HCT116 (cell line): ENCODE measurements around the gene BIK. TPM values are rescaled to one million over a fixed set of nuclear protein-coding genes. Genes with fewer than 3 reads are reported as not detected.
A peak's percentile ranks its signal among the peaks of the same experiment; 100 is the strongest.

Source experiments
- ATAC-seq: fragments of 200-7000 bp; cut with Tn5 transposase; 2 replicates; pipeline ENCODE4 v1.9.1; 2020; ENCODE audit warnings: mild to moderate bottlenecking, moderate library complexity
- BruUV-seq: library from RNA; stranded (reverse); fragments of 400-500 nt; replicated peaks from 2 replicates; lab custom pipeline; 2021; lab: Mats Ljungman, UMichigan
- CTCF ChIA-PET: fragments of 300-600 bp; sonication (Branson Sonifier 250); formaldehyde crosslinking; loops from one replicate; lab custom pipeline; 2021; ENCODE audit warnings: antibody characterized with exemption; lab: Charles Lee
- POLR2A ChIA-PET: fragments of 300-600, 350-600 bp; sonication (Branson Sonifier 250); formaldehyde crosslinking; loops from one replicate; lab custom pipeline; 2021; ENCODE audit warnings: antibody characterized with exemption; lab: Charles Lee
- RAD21 ChIA-PET, 2 experiments: fragments of 300-600 bp; sonication (Branson Sonifier 250); formaldehyde crosslinking; loops; one replicate each; lab custom pipeline; 2023; ENCODE audit warnings: low total read pairs in 2 of 2; ENCODE audit not compliant: uncharacterized antibody in 2 of 2, unreplicated experiment in 2 of 2, low non-redundant PET in 1 of 2; lab: Charles Lee
- DNase-seq: peaks from one replicate; pipeline ENCODE4 v3.0.0-alpha.2; 2010; ENCODE audit warnings: low read depth, low spot score
- H2AFZ ChIP-seq: fragments of 200-600 bp; shearing (Covaris generic), sonication (generic); 2 replicates; pipeline ENCODE4 v1.6.1; 2017; ENCODE audit warnings: low read depth, mixed run types, mixed read lengths, antibody characterized with exemption, low read length; ENCODE audit not compliant: poor library complexity, severe bottlenecking
- H3K27ac ChIP-seq: 2 replicates; pipeline ENCODE4 v1.5.1; 2012; ENCODE audit warnings: low read depth, low read length
- H3K27me3 ChIP-seq: fragments of 200-600 bp; sonication (generic); 2 replicates; pipeline ENCODE4 v1.6.1; 2016; ENCODE audit warnings: mixed run types, low read length, mixed read lengths; ENCODE audit not compliant: insufficient read depth
- H3K36me3 ChIP-seq, 2 experiments: fragments of 200-500 bp in 1 of 2; fragments of 200-600 bp in 1 of 2; sonication (Bioruptor generic) in 1 of 2; sonication (generic) in 1 of 2; 2 replicates each; pipeline versions ENCODE4 v1.5.1 to v1.6.1; 2014 to 2016; ENCODE audit warnings: low read length in 2 of 2, inconsistent platforms in 1 of 2, mixed read lengths in 1 of 2, mixed run types in 1 of 2; ENCODE audit not compliant: insufficient read depth in 2 of 2, control insufficient read depth in 1 of 2
- H3K4me1 ChIP-seq, 2 experiments: fragments of 200-600 bp in 1 of 2; sonication (generic) in 1 of 2; 2 replicates each; pipeline versions ENCODE4 v1.5.1 to v1.6.1; 2012 to 2017; ENCODE audit warnings: low read length in 2 of 2, inconsistent platforms in 1 of 2, mild to moderate bottlenecking in 1 of 2, mixed read lengths in 1 of 2, mixed run types in 1 of 2, moderate library complexity in 1 of 2; ENCODE audit not compliant: insufficient read depth in 2 of 2, control insufficient read depth in 1 of 2
- H3K4me2 ChIP-seq: fragments of 200-600 bp; sonication (generic); 2 replicates; pipeline ENCODE4 v1.6.1; 2017; ENCODE audit warnings: mixed run types, low read length, mixed read lengths
- H3K4me3 ChIP-seq, 2 experiments: fragments of 200-600 bp in 1 of 2; sonication (generic) in 1 of 2; replicated peaks in 1 of 2; 2 replicates each; pipeline ENCODE4 v1.5.1; 2011 to 2016; ENCODE audit warnings: low read length in 2 of 2, control low read depth in 1 of 2, low read depth in 1 of 2, mild to moderate bottlenecking in 1 of 2, mixed read lengths in 1 of 2, mixed run types in 1 of 2
- H3K79me2 ChIP-seq: fragments of 200-600 bp; sonication (generic); 2 replicates; pipeline ENCODE4 v1.6.1; 2017; ENCODE audit warnings: mild to moderate bottlenecking, mixed run types, low read length, moderate library complexity, mixed read lengths; ENCODE audit not compliant: insufficient read depth
- H3K9ac ChIP-seq: fragments of 200-600 bp; sonication (generic); 2 replicates; pipeline ENCODE4 v1.6.1; 2016; ENCODE audit warnings: low read length, mixed read lengths
- H3K9me2 ChIP-seq: fragments of 200-600 bp; sonication (generic), shearing (Covaris generic); 2 replicates; pipeline ENCODE4 v1.6.1; 2017; ENCODE audit warnings: mixed run types, mild to moderate bottlenecking, moderate library complexity; ENCODE audit not compliant: insufficient read depth
- H3K9me3 ChIP-seq, 2 experiments: fragments of 200-500 bp in 1 of 2; fragments of 200-600 bp in 1 of 2; sonication (Bioruptor generic) in 1 of 2; sonication (generic) in 1 of 2; 2 replicates each; pipeline ENCODE4 v1.6.1; 2014 to 2017; ENCODE audit warnings: low read length in 2 of 2, mixed read lengths in 2 of 2, inconsistent platforms in 1 of 2, low read depth in 1 of 2, mild to moderate bottlenecking in 1 of 2, mixed run types in 1 of 2, moderate library complexity in 1 of 2; ENCODE audit not compliant: control insufficient read depth in 1 of 2, insufficient read depth in 1 of 2
- H4K20me1 ChIP-seq: fragments of 200-600 bp; sonication (generic), shearing (Covaris generic); 2 replicates; pipeline ENCODE4 v1.6.1; 2017; ENCODE audit warnings: mixed run types, mild to moderate bottlenecking, moderate library complexity; ENCODE audit not compliant: insufficient read depth
- CBX3 ChIP-seq: IDR thresholded peaks from 2 replicates; pipeline ENCODE4 v1.6.1; 2012; ENCODE audit warnings: low read depth
- EGR1 ChIP-seq: IDR thresholded peaks from 2 replicates; pipeline ENCODE4 v1.6.1; 2012; ENCODE audit warnings: low read depth
- ELF1 ChIP-seq: IDR thresholded peaks from 2 replicates; pipeline ENCODE4 v1.6.1; 2012; ENCODE audit warnings: low read depth, borderline replicate concordance
- EZH2 ChIP-seq: fragments of 200-600 bp; sonication (generic); IDR thresholded peaks from 2 replicates; pipeline ENCODE4 v1.6.1; 2017; ENCODE audit warnings: antibody characterized with exemption, mixed run types
- EZH2phosphoT487 ChIP-seq: fragments of 200-600 bp; IDR thresholded peaks from 2 replicates; pipeline ENCODE4 v1.6.1; 2018; ENCODE audit warnings: antibody characterized with exemption, borderline replicate concordance
- FOSL1 ChIP-seq: IDR thresholded peaks from 2 replicates; pipeline ENCODE4 v1.6.1; 2012; ENCODE audit warnings: low read depth
- JUND ChIP-seq: IDR thresholded peaks from 2 replicates; pipeline ENCODE4 v1.6.1; 2012
- SIN3A ChIP-seq: IDR thresholded peaks from 2 replicates; pipeline ENCODE4 v1.6.1; 2012; ENCODE audit warnings: low read depth
- TCF7L2 ChIP-seq: IDR thresholded peaks from 2 replicates; pipeline ENCODE4 v1.7.0; 2011; ENCODE audit warnings: borderline replicate concordance, inconsistent platforms; ENCODE audit not compliant: insufficient read depth, insufficient read length; ENCODE audit errors: extremely low read depth
- YY1 ChIP-seq: IDR thresholded peaks from 2 replicates; pipeline ENCODE4 v1.6.1; 2011; ENCODE audit warnings: low read length, low read depth, moderate library complexity, mild to moderate bottlenecking; ENCODE audit not compliant: insufficient replicate concordance; ENCODE audit errors: extremely low read depth
- ZFX ChIP-seq: fragments of 450-650 bp; IDR thresholded peaks from 2 replicates; pipeline ENCODE4 v1.6.1; 2017
- ZNF274 ChIP-seq: fragments of 200-500 bp; sonication (Bioruptor generic); IDR thresholded peaks from 2 replicates; pipeline ENCODE4 v1.6.1; 2014; ENCODE audit warnings: mild to moderate bottlenecking, low read depth, low read length, inconsistent platforms
- intact Hi-C: fragments of 100-400 bp; cut with micrococcal nuclease; formaldehyde crosslinking; loops from 2 replicates; pipeline ENCODE4 v1.10.0; 2022
- total RNA-seq: library from RNA; stranded (reverse); gene quantifications from one replicate; pipeline ENCODE4 v1.2.1, GENCODE V29; 2021; ENCODE audit not compliant: unreplicated experiment

BIK gene
- total RNA-seq, 1 experiment from 2014 or later, result 31.0 TPM

- no TSS peak for BruUV-seq
- ChIA-PET RAD21 (no interaction called here), POLR2A (no interaction called here), CTCF (no interaction called here)
- H3K79me2 ChIP-seq, result no peaks in the 10 kb centered on the region
- H3K27me3 ChIP-seq, result no peaks in the 10 kb centered on the region
- intact Hi-C loops, result no loop called here
- TF ChIP-seq JUND (no peak), FOSL1 (0 out of 2 replicates have a peak, but pooled peaks have one; percentile 8), ZFX (no peak), SIN3A (no peak)
- H3K9ac ChIP-seq, result no peak overlapping the region
- peaks cover 13 to 26% of the 10 kb centered on the region in 2 experiments for H3K4me1 ChIP-seq
- no peak overlapping the region for H2AFZ ChIP-seq
- no peaks in the 10 kb centered on the region for H3K9me3 ChIP-seq
- no peak for DNase-seq
- H4K20me1 ChIP-seq, result no peaks in the 10 kb centered on the region
- H3K27ac ChIP-seq, result no peak overlapping the region
- no peaks in the 10 kb centered on the region for H3K9me2 ChIP-seq
- H3K4me2 ChIP-seq, result no peak overlapping the region
- ATAC-seq, result no peak
- H3K36me3 ChIP-seq, result no peaks in the 10 kb centered on the region
- no peak overlapping the region for H3K4me3 ChIP-seq
These were observed 28.6 kb upstream of the BIK start for GRCh38 chr22:43081968-43082367.

GRCh38 chr22:43085658-43086606, 24.6 kb upstream of the BIK start:
- CTCF ChIA-PET, result no interaction called here
- RAD21 ChIA-PET, result no interaction called here

More at GRCh38 chr22:43085658-43086606, 24.6 kb upstream of the BIK start:
- intact Hi-C loops, result no loop called here
- Histone ChIP-seq H3K9me3 (no peaks in the 10 kb centered on the region), H3K4me1 (peaks cover 7 to 27% of the 10 kb centered on the region in 2 experiments; a peak in 3 of 4 replicates), H4K20me1 (no peaks in the 10 kb centered on the region), H3K27ac (no peak overlapping the region), H3K4me3 (no peak overlapping the region), H3K9me2 (no peaks in the 10 kb centered on the region), H3K79me2 (no peaks in the 10 kb centered on the region), H3K36me3 (no peaks in the 10 kb centered on the region), H2AFZ (no peak overlapping the region), H3K9ac (no peak overlapping the region), H3K27me3 (no peaks in the 10 kb centered on the region), H3K4me2 (no peak overlapping the region)
- no TSS peak for BruUV-seq
- POLR2A ChIA-PET, result no interaction called here
- DNase-seq (no peak), ATAC-seq (no peak)
- TF ChIP-seq EGR1 (no peak), ELF1 (no peak), EZH2 (no peak), EZH2phosphoT487 (no peak), TCF7L2 (no peak), CBX3 (no peak), YY1 (no peak), ZNF274 (no peak)
